ENCODE measurements around the gene GATB. TPM values are rescaled to one million over a fixed set of nuclear protein-coding genes. Genes with fewer than 3 reads are reported as not detected.

Gene GATB
- total and polyA plus RNA-seq, 10 of the 15 experiments (the other 5 are each of a cell fraction or from before 2014, with no cell fraction given), result 20.5 to 37.3 (median 30.5) TPM

- RAD21 ChIA-PET (ENCODE audit: unreplicated experiment), result no interaction called here
These were observed 51.7 kb downstream of the GATB start for GRCh38 chr4:151709071-151709470.

More at GRCh38 chr4:151709071-151709470, 51.7 kb downstream of the GATB start:
- POLR2A ChIA-PET, result no interaction called here
- SMC1A ChIA-PET (ENCODE audit: uncharacterized antibody, unreplicated experiment), result interaction anchor here (1.0 kb wide), 1 partner anchor 306 kb away, joined by 3 read pairs; no protein-coding TSS in a partner anchor
- H3K4me1 ChIP-seq (ENCODE audit: control insufficient read depth, insufficient read depth, low read length), result no peaks in the 10 kb centered on the region
- no peaks in the 10 kb centered on the region for H4K20me1 ChIP-seq (ENCODE audit: control insufficient read depth, insufficient read depth)
- no peak for DNase-seq (ENCODE audit: low read depth, low spot score)
- CTCF ChIA-PET, result no interaction called here
- no peak for FAIRE-seq
- intact Hi-C loops (cut with micrococcal nuclease; ENCODE audit: unreplicated experiment) (no loop called here), in situ Hi-C loops (cut with MboI) (no loop called here)
- no peaks in the 10 kb centered on the region for H3K79me2 ChIP-seq (ENCODE audit: control insufficient read depth, insufficient read depth, low read length)
- ATAC-seq, result no peak
- no peak overlapping the region for H3K4me3 ChIP-seq
- no peak overlapping the region for H3K4me2 ChIP-seq (ENCODE audit: control insufficient read depth, insufficient read depth)
- no peaks in the 10 kb centered on the region for H3K9me3 ChIP-seq (replicated peaks; ENCODE audit: control insufficient read depth, insufficient read depth, low read length)
- TF ChIP-seq STAT3 (IDR thresholded peaks at IDR 0.05; ENCODE audit: low read depth, low read length) (no peak), ZNF384 (IDR thresholded peaks at IDR 0.05; ENCODE audit: borderline replicate concordance, low read depth, low read length) (no peak), ZBTB40 (IDR thresholded peaks at IDR 0.05; ENCODE audit: borderline replicate concordance) (no peak), SRF (IDR thresholded peaks at IDR 0.05; ENCODE audit: low read depth in 2 of 2, low read length in 2 of 2) (no peak), CHD1 (IDR thresholded peaks at IDR 0.05; ENCODE audit: low read depth, low read length) (no peak), HDGF (IDR thresholded peaks at IDR 0.05) (no peak), IKZF1 (conservative IDR thresholded peaks at IDR 0.05) (no peak), KLF5 (IDR thresholded peaks at IDR 0.05; ENCODE audit: partially characterized antibody) (no peak), SIN3A (IDR thresholded peaks at IDR 0.05; ENCODE audit: low read depth, low read length) (no peak), ATF3 (IDR thresholded peaks at IDR 0.05; ENCODE audit: borderline replicate concordance, extremely low read depth, low read depth, low read length) (no peak), ZNF592 (IDR thresholded peaks at IDR 0.05) (no peak), HCFC1 (IDR thresholded peaks at IDR 0.05; ENCODE audit: low read length) (no peak)
- no peak overlapping the region for H3K27ac ChIP-seq (ENCODE audit: control insufficient read depth, insufficient read depth)
- 99% methylated on average over 6 of the region's 6 CpGs for WGBS (ENCODE audit: insufficient coverage, insufficient replicate concordance, low lambda C conversion rate, missing lambda C conversion rate)
- H3K27me3 ChIP-seq (replicated peaks in 1 of 2; ENCODE audit: control insufficient read depth in 2 of 2, insufficient read depth in 2 of 2, low read length in 1 of 2), result no peaks in the 10 kb centered on the region
- no peak overlapping the region for H3K9ac ChIP-seq (ENCODE audit: control insufficient read depth, insufficient read depth, low read length)
- no peak overlapping the region for H2AFZ ChIP-seq (ENCODE audit: control insufficient read depth, low read depth, low read length)
- peaks cover 3 to 4% of the 10 kb centered on the region in 2 experiments; a peak in 3 of 4 replicates for H3K36me3 ChIP-seq (ENCODE audit: control insufficient read depth in 2 of 2, insufficient read depth in 2 of 2, low read length in 1 of 2)
- BruUV-seq (replicated peaks), result no TSS peak

Measured in GM12878 (cell line).